HG02943 (cell line): ENCODE measurements around the gene C2orf68.
A peak's percentile ranks its signal among the peaks of the same experiment; 100 is the strongest.
"Not testable (repeated sequence)": the region's sequence is repeated elsewhere in the genome, so short reads cannot be mapped to it uniquely, and the experiment has no call there.

Experiments used
- ATAC-seq: cut with Tn5 transposase; IDR thresholded peaks from one replicate; pipeline ENCODE4 v1.9.1; 2021; ENCODE audit warnings: mild to moderate bottlenecking, low read depth, moderate library complexity; ENCODE audit not compliant: unreplicated experiment

C2orf68 gene

DNA sequence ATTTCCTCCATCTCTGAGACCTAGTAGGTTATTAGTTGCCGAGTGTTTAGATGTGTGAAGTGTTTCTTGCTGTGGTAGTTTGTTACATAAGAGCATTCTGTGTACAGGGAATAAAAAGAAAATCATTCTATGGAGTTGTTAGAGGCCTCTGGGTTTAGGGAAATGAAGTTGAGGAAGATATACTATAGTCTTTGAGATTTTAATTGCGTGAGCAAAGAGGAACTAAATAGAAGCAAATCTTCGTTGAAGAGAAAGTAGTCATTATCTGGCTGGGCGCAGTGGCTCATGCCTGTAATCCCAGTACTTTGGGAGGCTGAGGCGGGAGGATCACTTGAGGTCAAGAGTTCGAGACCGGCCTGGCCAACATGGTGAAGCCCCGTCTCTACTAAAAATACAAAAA lies 23.1 kb upstream of the C2orf68 start:
- no peak for ATAC-seq

GRCh38 chr2:85631316-85631715 lies 19.4 kb upstream of the C2orf68 start:
- ATAC-seq, result no peak

DNA sequence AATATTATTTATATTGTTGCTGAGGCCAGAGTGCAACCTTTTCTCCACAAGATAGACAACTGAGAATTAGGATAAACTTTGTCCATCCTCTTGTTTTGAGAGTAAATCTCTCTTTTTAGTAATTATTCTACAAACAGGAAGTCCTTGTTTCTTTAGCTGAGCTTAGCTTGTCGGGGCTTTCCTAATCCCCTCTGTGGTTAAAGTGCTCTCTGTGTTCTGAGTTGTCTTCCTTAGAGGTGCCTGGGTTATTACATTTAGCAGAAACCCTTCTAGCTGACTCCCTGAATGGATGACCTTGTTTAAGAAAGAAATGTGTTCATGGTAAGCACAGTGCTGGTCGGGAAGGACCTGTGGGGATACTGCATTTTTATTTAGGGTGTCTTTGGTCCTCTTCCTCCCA lies 16.8 kb upstream of the C2orf68 start:
- ATAC-seq, result no peak

DNA sequence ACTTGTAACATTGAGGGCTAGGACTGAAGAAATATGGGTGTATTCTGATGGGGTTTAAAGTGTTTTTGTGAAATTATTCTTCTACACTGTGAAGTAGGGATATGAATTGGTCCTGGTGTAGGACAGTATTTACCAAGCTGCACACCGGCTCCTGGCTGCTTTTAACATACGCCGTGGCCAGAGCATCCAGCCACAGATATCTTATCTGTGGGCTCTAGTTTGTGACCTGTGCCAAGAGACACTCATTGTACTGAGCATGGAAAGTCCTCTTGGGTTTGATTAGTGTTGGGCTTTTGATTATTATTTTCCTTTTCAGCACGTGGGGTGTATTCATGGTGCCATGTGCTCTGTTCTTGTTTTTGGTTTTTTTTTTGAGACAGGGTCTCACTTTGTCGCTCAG lies 12.1 kb upstream of the C2orf68 start:
- no peak for ATAC-seq

GRCh38 chr2:85621338-85621737 lies 9.5 kb upstream of the C2orf68 start:
- no peak for ATAC-seq

GRCh38 chr2:85619617-85620016 lies 7.8 kb upstream of the C2orf68 start:
- no peak for ATAC-seq

DNA sequence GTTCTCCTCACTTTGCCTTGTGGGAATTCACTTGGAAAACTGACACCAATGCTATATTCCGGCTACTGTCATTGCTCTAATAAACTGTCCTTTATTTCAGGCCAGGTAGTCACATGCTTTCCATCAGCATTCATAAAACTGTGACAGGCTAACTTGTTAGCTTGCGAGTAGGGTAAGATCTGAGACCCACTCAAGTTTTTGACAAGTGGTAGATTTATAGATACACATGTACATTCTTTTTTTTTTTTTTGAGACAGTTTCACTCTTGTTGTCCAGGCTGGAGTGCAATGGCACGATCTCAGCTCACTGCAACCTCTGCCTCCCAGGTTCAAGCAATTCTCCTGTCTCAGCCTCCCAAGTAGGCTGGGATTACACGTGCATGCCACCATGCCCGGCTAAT lies 5.9 kb upstream of the C2orf68 start:
- not testable (repeated sequence) for ATAC-seq

- ATAC-seq, result no peak
Observed at GRCh38 chr2:85615413-85615728, 3.5 kb upstream of the C2orf68 start.

DNA sequence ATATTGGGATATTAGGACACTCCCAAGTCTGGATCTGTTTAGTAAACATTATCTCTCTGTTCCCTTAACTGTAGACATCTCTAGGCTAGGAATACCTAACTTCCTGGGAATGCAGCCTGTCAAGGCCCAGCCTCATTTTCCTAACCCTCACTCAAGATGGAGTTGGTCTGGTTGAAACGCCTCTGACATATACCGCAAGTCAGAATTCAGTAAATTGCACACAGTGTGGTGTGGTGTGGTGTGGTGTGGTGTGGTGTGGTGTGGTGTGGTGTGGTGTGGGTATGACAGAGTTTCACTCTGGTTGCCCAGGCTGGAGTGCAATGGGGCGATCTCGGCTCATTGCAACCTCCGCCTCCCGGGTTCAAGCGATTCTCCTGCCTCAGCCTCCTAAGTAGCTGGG lies 2.9 kb upstream of the C2orf68 start:
- not testable (repeated sequence) for ATAC-seq

- ATAC-seq, result no peak
Observed at GRCh38 chr2:85613717-85614515, 2.0 kb upstream of the C2orf68 start.

- no peak for ATAC-seq
Observed at GRCh38 chr2:85611217-85611704, 605 bp downstream of the C2orf68 start.

DNA sequence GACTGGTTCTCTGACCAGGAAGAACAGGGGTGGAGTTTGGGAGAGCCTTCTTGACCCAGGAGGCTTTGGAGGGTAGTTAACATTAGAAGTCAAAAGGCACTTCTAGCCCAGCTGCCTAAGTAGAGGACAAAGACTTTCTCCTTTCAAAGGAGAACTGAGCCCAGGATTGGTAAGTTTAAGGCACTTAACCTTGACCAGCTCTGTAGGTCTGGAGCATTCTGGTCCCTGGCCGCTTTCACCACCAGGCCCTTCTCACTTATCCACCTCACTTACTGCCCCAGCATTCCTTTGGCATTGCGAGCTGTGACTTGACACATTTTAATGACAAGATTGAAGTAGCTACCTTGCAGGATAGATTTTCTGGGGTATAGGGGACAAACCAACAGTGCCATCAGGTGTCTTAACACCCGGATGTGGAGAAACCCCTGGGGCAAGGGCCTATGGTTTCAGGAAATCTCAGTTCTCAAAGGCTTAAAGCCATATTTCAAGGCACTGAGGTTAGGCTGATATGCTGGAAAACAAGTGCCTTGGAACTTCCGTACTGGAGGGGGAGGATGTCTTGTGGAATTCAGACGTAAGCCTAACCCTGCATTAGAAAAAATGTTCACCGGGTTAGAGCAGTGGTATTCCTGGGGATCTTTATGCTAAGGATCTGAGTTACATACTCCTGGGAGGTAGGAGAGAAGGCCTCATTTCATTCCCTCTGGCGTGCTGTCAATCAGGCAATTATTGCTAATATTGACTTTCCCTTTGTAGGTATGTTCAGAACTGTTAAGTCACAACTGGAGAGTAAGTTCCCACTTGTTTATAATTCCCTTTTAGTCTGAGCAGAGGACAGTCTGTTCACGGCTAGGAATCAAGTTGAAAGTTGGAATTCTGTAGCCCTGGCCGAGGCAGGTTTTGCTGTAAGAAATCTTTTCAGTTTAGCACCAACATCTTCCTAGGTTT lies 4.3 kb downstream of the C2orf68 start:
- no peak for ATAC-seq

GRCh38 chr2:85606116-85606455 lies 5.8 kb downstream of the C2orf68 start:
- ATAC-seq, result no peak

- ATAC-seq, result no peak
Observed at GRCh38 chr2:85605406-85606115, 6.3 kb downstream of the C2orf68 start.

DNA sequence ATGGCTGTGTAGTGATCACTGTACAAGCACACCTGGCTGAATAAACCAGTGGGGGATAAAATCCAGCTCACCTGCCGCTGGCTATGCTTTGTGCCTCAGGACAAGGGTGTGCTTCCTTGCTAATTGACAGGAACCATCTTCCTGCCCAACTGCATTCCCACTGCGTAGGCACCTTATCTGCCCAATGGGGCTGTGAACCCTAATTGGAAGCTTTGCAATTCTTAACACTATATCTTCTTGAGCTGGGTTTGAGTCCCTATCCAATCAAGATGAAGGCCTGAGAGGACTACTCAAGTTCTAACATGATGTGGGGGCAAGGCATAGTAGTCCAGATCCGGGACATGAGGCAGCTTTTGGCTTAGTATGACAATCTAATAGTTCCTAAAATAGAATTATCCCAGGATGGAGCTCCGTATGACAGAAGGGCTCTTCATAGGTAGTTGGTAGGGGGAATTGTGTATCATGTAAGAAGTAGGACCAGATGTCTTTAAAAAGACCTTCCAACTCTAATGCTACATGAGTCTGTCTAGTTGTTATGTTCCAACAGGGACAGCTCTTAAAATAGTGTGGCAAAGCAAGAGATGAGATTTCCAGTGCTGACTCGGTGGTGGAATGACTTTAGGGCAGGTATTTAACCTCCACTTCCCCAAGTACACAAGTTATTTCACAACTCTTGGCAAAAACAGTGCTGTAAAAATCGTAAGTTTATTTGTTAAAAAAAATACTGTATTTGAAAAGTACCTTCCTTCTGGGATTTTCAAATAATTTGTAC lies 7.1 kb downstream of the C2orf68 start:
- ATAC-seq, result no peak

- not testable (repeated sequence) for ATAC-seq
Observed at GRCh38 chr2:85604133-85604444, 7.8 kb downstream of the C2orf68 start.

GRCh38 chr2:85602476-85603234 lies 9.2 kb downstream of the C2orf68 start, which contains the start of gene TMEM150A:
Gene TMEM150A, minus strand, starts transcription at chr2:85602698. Its CDS starts 750 bp downstream, at chr2:85601948.
- peak; percentile 94 for ATAC-seq

GRCh38 chr2:85601771-85602475 lies 9.9 kb downstream of the C2orf68 start:
- ATAC-seq, result peak; percentile 34
